Measurements from ENCODE around the gene PTPN13.

DNA sequence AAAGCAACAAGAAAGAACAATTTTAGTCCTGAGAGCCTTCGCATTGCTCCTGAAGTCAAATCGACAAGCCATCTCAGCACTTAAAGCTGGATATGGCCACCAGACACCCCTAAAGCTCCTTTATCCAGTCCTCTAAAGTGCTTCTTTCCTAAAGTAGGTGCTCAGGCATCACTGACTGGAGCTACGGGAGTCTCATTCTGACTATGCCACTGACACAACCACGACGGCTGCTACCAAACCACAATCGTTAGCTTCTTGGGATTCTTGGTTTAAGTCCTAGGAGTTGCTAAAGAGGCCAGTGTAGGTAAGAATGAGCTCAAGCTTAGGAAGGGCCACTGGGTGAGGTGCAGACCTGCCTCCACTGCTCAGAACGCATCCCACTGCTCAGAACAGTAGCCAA is 254.0 kb downstream of the PTPN13 start:
- TF ChIP-seq, protein P1, sequence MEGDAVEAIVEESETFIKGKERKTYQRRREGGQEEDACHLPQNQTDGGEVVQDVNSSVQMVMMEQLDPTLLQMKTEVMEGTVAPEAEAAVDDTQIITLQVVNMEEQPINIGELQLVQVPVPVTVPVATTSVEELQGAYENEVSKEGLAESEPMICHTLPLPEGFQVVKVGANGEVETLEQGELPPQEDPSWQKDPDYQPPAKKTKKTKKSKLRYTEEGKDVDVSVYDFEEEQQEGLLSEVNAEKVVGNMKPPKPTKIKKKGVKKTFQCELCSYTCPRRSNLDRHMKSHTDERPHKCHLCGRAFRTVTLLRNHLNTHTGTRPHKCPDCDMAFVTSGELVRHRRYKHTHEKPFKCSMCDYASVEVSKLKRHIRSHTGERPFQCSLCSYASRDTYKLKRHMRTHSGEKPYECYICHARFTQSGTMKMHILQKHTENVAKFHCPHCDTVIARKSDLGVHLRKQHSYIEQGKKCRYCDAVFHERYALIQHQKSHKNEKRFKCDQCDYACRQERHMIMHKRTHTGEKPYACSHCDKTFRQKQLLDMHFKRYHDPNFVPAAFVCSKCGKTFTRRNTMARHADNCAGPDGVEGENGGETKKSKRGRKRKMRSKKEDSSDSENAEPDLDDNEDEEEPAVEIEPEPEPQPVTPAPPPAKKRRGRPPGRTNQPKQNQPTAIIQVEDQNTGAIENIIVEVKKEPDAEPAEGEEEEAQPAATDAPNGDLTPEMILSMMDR (IDR thresholded peaks at IDR 0.05): no peak
- TF ChIP-seq POLR2A (IDR thresholded peaks at IDR 0.05): no peak
